Posterior cingulate gyrus (tissue), 11 donors: ENCODE data around the gene DNMT1.

Experiments
- DNase-seq, 10 donors: peaks; one replicate each; pipeline versions ENCODE4 v3.0.0 to v3.0.0-alpha.2; 2020 to 2021; ENCODE audit warnings: mixed read lengths in 3 of 10
- intact Hi-C: fragments of 100-400 bp; cut with DNase I; formaldehyde crosslinking; loops from one replicate; pipeline ENCODE4 v1.15.1; 2023

DNMT1 gene

GRCh38 chr19:10085641-10086590 is 108.8 kb downstream of the DNMT1 start, which contains the start of gene SHFL:
Gene SHFL, plus strand, starts transcription at chr19:10086317. Its CDS starts 111 bp downstream, at chr19:10086428.
- DNase-seq, result peak; percentile 39 to 95 (median 66)

GRCh38 chr19:10084803-10085202 is 110.0 kb downstream of the DNMT1 start:
- intact Hi-C loops, result no loop called here
- DNase-seq, result no peak

More at GRCh38 chr19:10085641-10086590, 108.8 kb downstream of the DNMT1 start, which contains the start of gene SHFL:
- intact Hi-C loops, result no loop called here

GRCh38 chr19:10083911-10084310 is 110.8 kb downstream of the DNMT1 start:
- intact Hi-C loops, result no loop called here
- no peak for DNase-seq
